ENCODE results near the gene PTGES3L. TPM values are rescaled to one million over a fixed set of nuclear protein-coding genes. Genes with fewer than 3 reads are reported as not detected.

PTGES3L gene
- total and polyA plus RNA-seq, 2 of the 13 experiments (the other 11 are each of a cell fraction or from before 2014, with no cell fraction given): 1.2 to 2.9 TPM

GRCh38 chr17:42920922-42921321 is 59.0 kb downstream of the PTGES3L start (continued):
- TF ChIP-seq SOX6 (IDR thresholded peaks at IDR 0.05) (no peak), SOX6 (CRISPR knock-in tag; IDR thresholded peaks at IDR 0.05) (peak; percentile 91), TFE3 (CRISPR knock-in tag; IDR thresholded peaks at IDR 0.05) (peak; percentile 55), ZNF672 (CRISPR knock-in tag; IDR thresholded peaks at IDR 0.05) (no peak), HNF1A (IDR thresholded peaks at IDR 0.05; ENCODE audit: low read depth) (no peak), HNF1A (CRISPR knock-in tag; IDR thresholded peaks at IDR 0.05; ENCODE audit: borderline replicate concordance) (no peak), ZNF609 (CRISPR knock-in tag; IDR thresholded peaks at IDR 0.05; ENCODE audit: borderline replicate concordance) (0 out of 2 replicates have a peak, but pooled peaks have one; percentile 53), LRRFIP1 (CRISPR knock-in tag; conservative IDR thresholded peaks at IDR 0.05) (no peak), KAT7 (CRISPR knock-in tag; IDR thresholded peaks at IDR 0.05; ENCODE audit: borderline replicate concordance) (no peak), UBTF (CRISPR knock-in tag; IDR thresholded peaks at IDR 0.05) (no peak), MBD4 (IDR thresholded peaks at IDR 0.05; ENCODE audit: borderline replicate concordance, low read length) (no peak), HES4 (CRISPR knock-in tag; IDR thresholded peaks at IDR 0.05; ENCODE audit: borderline replicate concordance) (no peak), RARG (CRISPR knock-in tag; IDR thresholded peaks at IDR 0.05; ENCODE audit: low read depth) (no peak), DNMT3B (CRISPR knock-in tag; conservative IDR thresholded peaks at IDR 0.05) (no peak), RARA (CRISPR knock-in tag; IDR thresholded peaks at IDR 0.05) (no peak), ARNT (IDR thresholded peaks at IDR 0.05) (no peak)

Measured in HepG2 (cell line).